Heart right ventricle (tissue), 16 donors: Measurements from ENCODE around the gene CTAGE1. TPM values are rescaled to one million over a fixed set of nuclear protein-coding genes. Genes with fewer than 3 reads are reported as not detected.
"Not testable (repeated sequence)": the region's sequence is repeated elsewhere in the genome, so short reads cannot be mapped to it uniquely, and the experiment has no call there.

Source experiments
- ATAC-seq, 8 donors: fragments of 200-7000 bp; cut with Tn5 transposase; one replicate each; pipeline ENCODE4 v1.9.1; 2020; ENCODE audit warnings: mild to moderate bottlenecking in 8 of 8, moderate library complexity in 8 of 8, moderate number of reproducible peaks in 1 of 8
- DNase-seq, 2 donors: peaks; one replicate each; pipeline ENCODE4 v3.0.0-alpha.2; 2020
- H3K27ac ChIP-seq, 10 donors: fragments of 200-600 bp; sonication (generic) in 2 of 10; one replicate each; pipeline versions ENCODE4 v1.5.0 to v1.8.0; 2020 to 2022; ENCODE audit warnings: mild to moderate bottlenecking in 3 of 10
- H3K27me3 ChIP-seq, 7 donors: fragments of 200-600 bp; one replicate each; pipeline ENCODE4 v1.8.0; 2021 to 2022; ENCODE audit warnings: mild to moderate bottlenecking in 2 of 7
- H3K36me3 ChIP-seq, 9 donors: fragments of 200-600 bp; sonication (generic) in 1 of 9; one replicate each; pipeline versions ENCODE4 v1.5.0 to v1.8.0; 2020 to 2022; ENCODE audit warnings: mild to moderate bottlenecking in 2 of 9
- H3K4me1 ChIP-seq, 9 donors: fragments of 200-600 bp; sonication (generic) in 1 of 9; one replicate each; pipeline versions ENCODE4 v1.5.0 to v1.8.0; 2020 to 2022; ENCODE audit warnings: mild to moderate bottlenecking in 4 of 9
- H3K4me3 ChIP-seq, 10 donors: fragments of 200-600 bp; sonication (generic) in 2 of 10; one replicate each; pipeline versions ENCODE4 v1.5.0 to v1.8.0; 2020 to 2022; ENCODE audit warnings: mild to moderate bottlenecking in 7 of 10, moderate library complexity in 2 of 10
- H3K9me3 ChIP-seq, 11 donors: fragments of 200-600 bp in 10 of 11; sonication (generic) in 2 of 11; one replicate each; pipeline versions ENCODE4 v1.5.0 to v1.8.0; 2013 to 2022; ENCODE audit warnings: mild to moderate bottlenecking in 2 of 11, control low read depth in 1 of 11, moderate library complexity in 1 of 11
- CTCF ChIP-seq, 9 donors: fragments of 200-600 bp; sonication (generic) in 2 of 9; IDR thresholded peaks; one replicate each; pipeline versions ENCODE4 v1.5.0 to v1.8.0; 2021 to 2022; ENCODE audit warnings: antibody characterized with exemption in 9 of 9, mild to moderate bottlenecking in 5 of 9, moderate library complexity in 1 of 9
- WGBS, 2 donors: extraction: QIAGEN DNeasy Blood & Tissue Kit; methylation state at CpG; one replicate each; pipeline ENCODE4 v1.1.7; 2013; ENCODE audit warnings: inconsistent platforms in 1 of 2; 5-methylcytosine and 5-hydroxymethylcytosine counted together
- intact Hi-C, 10 donors: fragments of 100-400 bp; cut with DNase I; formaldehyde crosslinking; loops; one replicate each; pipeline versions ENCODE4 v1.11.1 to v1.14.2; 2022
- polyA plus RNA-seq, 2 donors: library from polyadenylated mRNA; stranded (reverse); fragments of 200-250 nt; gene quantifications; one replicate each; pipeline ENCODE4 v1.2.3, GENCODE V29; 2013
- total RNA-seq, 10 donors: library from RNA; stranded (reverse); fragmentation: NEBNext Ultra II Directional in 3 of 10; extraction: Animal tissue kit (Norgen Biotek cat#: 25700) in 3 of 10; gene quantifications; one replicate each; pipeline versions ENCODE4 v1.2.1 to v1.2.4, GENCODE V29; 2021 to 2023
- donor health status: Arrhythmogenic right ventricular cardiomyopathy.
- donor health status: ischemic (EF 13 %, LVEDD 7.1; RV severe dilation, severe dysfunction).
- donor health status: healthy with polysubstance abuse.
- donor health status: DM: no; HTN: yes; CAD: no.
- donor health status: DM: no; HTN: no; CAD: no.
- donor health status: ischemic (EF 25% LVEDD 6.9; RV normal size, moderate dysfunction).
- donor health status: ischemic (EF 25% LVEDD 5.7; RV mildly dilated, moderate dysfunction).
- donor health status: healthy.
- donor health status: DM: yes; HTN: yes; CAD: no.
- donor health status: Ischemic cardiomyopathy.
- donor health status: ischemic (EF 35%, LVEDD 5.7; RV mildly dilated, moderate dysfunction).
- donor health status: nonischemic (EF 11% LVEDD 7.7; RV severe dilation, severe dysfunction).
- donor health status: DM: yes; HTN: yes; CAD: no.
- donor health status: PGD.
- donor health status: ischemic (EF 29% LVEDD 5.4; RV normal size, mild dysfunction).
- donor health status: nonischemic (EF 23%, LVEDD 6.1; RV moderate dilation, normal function).

CTAGE1 gene
- total and polyA plus RNA-seq, 12 donors, result 0.07 to 0.10 TPM; not detected in 10

GRCh38 chr18:22399949-22400348 lies 17.8 kb downstream of the CTAGE1 start:
- no peaks in the 10 kb centered on the region for H3K36me3 ChIP-seq
- H3K4me1 ChIP-seq, result peaks cover 0 to 30% (median 19%) of the 10 kb centered on the region in 9 donors
- H3K9me3 ChIP-seq, result peaks cover 0 to 12% (median 3%) of the 10 kb centered on the region in 11 donors
- H3K27me3 ChIP-seq, result no peaks in the 10 kb centered on the region
- DNase-seq, result peak in 1 of 2 donors; percentile 31
- peak; percentile 25 to 90 (median 79) for ATAC-seq
- intact Hi-C loops, result no loop called here
- TF ChIP-seq CTCF (IDR thresholded peaks at IDR 0.05), result peak in 4 of 9 donors; percentile 9 to 46 (median 40)
- H3K4me3 ChIP-seq, result no peak overlapping the region
- peak overlapping the region in 4 of 10 donors; percentile 32 to 52 (median 36) for H3K27ac ChIP-seq
- WGBS, 2 donors, result 31 to 40% methylated on average over 3 of the region's 3 CpGs

DNA sequence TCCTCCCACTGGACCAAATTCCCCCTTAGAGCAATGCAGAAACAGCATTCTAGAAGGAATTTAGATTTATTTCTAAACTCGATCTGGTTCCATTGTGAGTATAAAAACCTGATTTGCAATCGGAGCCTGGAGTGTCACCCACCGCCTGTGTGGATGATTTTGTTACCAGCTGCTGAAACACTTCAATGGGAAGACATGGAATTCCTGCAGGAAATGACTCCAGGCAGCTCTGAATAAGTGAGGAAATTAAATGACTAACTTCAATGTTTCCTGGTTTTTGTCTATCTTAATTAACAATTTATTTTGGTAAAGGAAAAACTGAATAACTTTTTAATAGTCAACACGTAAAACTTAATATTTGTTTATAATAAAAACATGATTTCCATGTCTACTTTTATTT lies 19.3 kb downstream of the CTAGE1 start:
- TF ChIP-seq CTCF (IDR thresholded peaks at IDR 0.05), result no peak
- Histone ChIP-seq H3K9me3 (no peaks in the 10 kb centered on the region), H3K27me3 (no peaks in the 10 kb centered on the region), H3K4me1 (peaks cover 0 to 30% (median 19%) of the 10 kb centered on the region in 9 donors), H3K27ac (peak overlapping the region in 7 of 10 donors; percentile 19 to 52 (median 32)), H3K36me3 (no peaks in the 10 kb centered on the region), H3K4me3 (no peak overlapping the region)
- intact Hi-C loops, result no loop called here
- 34 to 43% methylated on average over 4 of the region's 4 CpGs for WGBS, 2 donors
- DNase-seq, result peak in 1 of 2 donors; percentile 29
- ATAC-seq, result peak in 6 of 8 donors; percentile 55 to 78 (median 72)

- intact Hi-C loops, result no loop called here
- no peak overlapping the region for H3K27ac ChIP-seq
- 88 to 94% methylated on average over 5 of the region's 5 CpGs for WGBS, 2 donors
- no peaks in the 10 kb centered on the region for H3K9me3 ChIP-seq
- TF ChIP-seq CTCF (IDR thresholded peaks at IDR 0.05), result no peak
- DNase-seq (no peak), ATAC-seq (no peak)
- H3K4me3 ChIP-seq, result no peak overlapping the region
- H3K4me1 ChIP-seq, result peaks cover 0 to 25% (median 13%) of the 10 kb centered on the region in 9 donors
- H3K36me3 ChIP-seq, result no peaks in the 10 kb centered on the region
- H3K27me3 ChIP-seq, result no peaks in the 10 kb centered on the region
Measured at GRCh38 chr18:22394428-22394827, 23.3 kb downstream of the CTAGE1 start.

DNA sequence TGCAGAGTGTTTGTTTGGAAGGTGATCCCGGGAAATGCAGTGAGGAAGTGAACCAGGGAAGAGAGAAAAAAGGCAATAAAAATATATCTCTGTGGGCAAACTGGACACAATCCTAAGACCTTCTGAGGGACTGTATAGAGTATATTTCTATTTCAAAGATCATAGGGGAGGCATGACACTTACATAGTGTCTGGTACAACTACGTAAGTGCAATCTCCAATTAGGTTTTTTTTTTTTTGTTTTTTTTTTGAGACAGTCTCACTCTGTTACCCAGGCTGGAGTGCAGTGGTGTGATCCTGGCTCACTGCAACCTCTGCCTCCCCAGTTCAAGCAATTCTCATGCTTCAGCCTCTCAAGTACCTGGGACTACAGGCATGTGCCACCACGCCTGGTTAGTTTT lies 24.6 kb downstream of the CTAGE1 start:
- ATAC-seq, H3K9me3 ChIP-seq, intact Hi-C loops, H3K27me3 ChIP-seq, DNase-seq, H3K4me3 ChIP-seq, H3K36me3 ChIP-seq, H3K27ac ChIP-seq: not testable (repeated sequence)
- H3K4me1 ChIP-seq, result peaks cover 0 to 16% (median 2%) of the 10 kb centered on the region in 9 donors
- WGBS, 2 donors, result 92 to 99% methylated on average over 3 of the region's 3 CpGs
